Measurements from ENCODE around the gene SEZ6L. TPM values are rescaled to one million over a fixed set of nuclear protein-coding genes. Genes with fewer than 3 reads are reported as not detected.

The SEZ6L gene
- total RNA-seq, 1 donor from 2014 or later: 0.32 TPM

- TF ChIP-seq CTCF (IDR thresholded peaks at IDR 0.05): no peak
- Histone ChIP-seq H3K4me3 (no peak overlapping the region), H3K27me3 (peaks cover 17% of the 10 kb centered on the region), H3K4me1 (no peaks in the 10 kb centered on the region), H3K9me3 (no peaks in the 10 kb centered on the region), H3K27ac (no peak overlapping the region), H3K36me3 (no peaks in the 10 kb centered on the region)
- no peak for ATAC-seq
- intact Hi-C loops (cut with DNase I): no loop called here
- DNase-seq: no peak
Observed at GRCh38 chr22:26334232-26334631, 165.0 kb downstream of the SEZ6L start.

- ATAC-seq: no peak
Observed at GRCh38 chr22:26336773-26337172, 167.5 kb downstream of the SEZ6L start.

GRCh38 chr22:26339755-26340154 is 170.5 kb downstream of the SEZ6L start:
- Histone ChIP-seq H3K9me3 (no peaks in the 10 kb centered on the region), H3K4me3 (no peak overlapping the region), H3K36me3 (no peaks in the 10 kb centered on the region), H3K27ac (no peak overlapping the region), H3K4me1 (no peaks in the 10 kb centered on the region), H3K27me3 (peaks cover 10% of the 10 kb centered on the region)
- TF ChIP-seq CTCF (IDR thresholded peaks at IDR 0.05): no peak
- intact Hi-C loops (cut with DNase I): no loop called here
- no peak for ATAC-seq
- DNase-seq: no peak

More at GRCh38 chr22:26336773-26337172, 167.5 kb downstream of the SEZ6L start:
- Histone ChIP-seq H3K9me3 (no peaks in the 10 kb centered on the region), H3K4me3 (no peak overlapping the region), H3K36me3 (no peaks in the 10 kb centered on the region), H3K4me1 (no peaks in the 10 kb centered on the region), H3K27ac (no peak overlapping the region), H3K27me3 (peaks cover 22% of the 10 kb centered on the region)
- TF ChIP-seq CTCF (IDR thresholded peaks at IDR 0.05): no peak
- DNase-seq: no peak
- intact Hi-C loops (cut with DNase I): no loop called here

GRCh38 chr22:26342745-26343410 is 173.6 kb downstream of the SEZ6L start:
- Histone ChIP-seq H3K27ac (no peak overlapping the region), H3K9me3 (no peaks in the 10 kb centered on the region), H3K27me3 (peaks cover 10% of the 10 kb centered on the region), H3K36me3 (no peaks in the 10 kb centered on the region), H3K4me3 (no peak overlapping the region), H3K4me1 (no peaks in the 10 kb centered on the region)
- TF ChIP-seq CTCF (IDR thresholded peaks at IDR 0.05): no peak
- ATAC-seq: no peak
- intact Hi-C loops (cut with DNase I): no loop called here
- DNase-seq: no peak

GRCh38 chr22:26345496-26345895 is 176.2 kb downstream of the SEZ6L start:
- TF ChIP-seq CTCF (IDR thresholded peaks at IDR 0.05): no peak
- Histone ChIP-seq H3K27ac (no peak overlapping the region), H3K27me3 (peaks cover 10% of the 10 kb centered on the region), H3K36me3 (no peaks in the 10 kb centered on the region), H3K4me1 (no peaks in the 10 kb centered on the region), H3K9me3 (no peaks in the 10 kb centered on the region), H3K4me3 (no peak overlapping the region)
- ATAC-seq: no peak
- intact Hi-C loops (cut with DNase I): no loop called here
- DNase-seq: no peak

Measured in upper lobe of right lung (tissue), 1 donor.